Smooth muscle cell (in vitro differentiated cells): Measurements from ENCODE around the gene CHAF1B. TPM values are rescaled to one million over a fixed set of nuclear protein-coding genes. Genes with fewer than 3 reads are reported as not detected.

ENCODE experiments used
- DNase-seq: peaks from one replicate; lab custom pipeline; 2025; ENCODE audit not compliant: unreplicated experiment; lab: John Stamatoyannopoulos, UW
- H2AFZ ChIP-seq: fragments of 200-600 bp; sonication (generic); 2 replicates; pipeline ENCODE4 v1.6.0; 2016; ENCODE audit warnings: antibody characterized with exemption, low read depth, mild to moderate bottlenecking
- H3F3A ChIP-seq: fragments of 200-600 bp; sonication (generic); 2 replicates; pipeline ENCODE4 v1.6.0; 2017; ENCODE audit warnings: antibody characterized with exemption, low read depth
- H3K27ac ChIP-seq: fragments of 200-600 bp; sonication (generic); 2 replicates; pipeline ENCODE4 v1.5.1; 2016; ENCODE audit warnings: low read depth, mild to moderate bottlenecking
- H3K27me3 ChIP-seq: fragments of 200-600 bp; sonication (generic); 2 replicates; pipeline ENCODE4 v1.6.1; 2016; ENCODE audit warnings: low read depth, mild to moderate bottlenecking
- H3K36me3 ChIP-seq: fragments of 200-600 bp; sonication (generic); 2 replicates; pipeline ENCODE4 v1.5.1; 2016; ENCODE audit warnings: low read depth
- H3K4me1 ChIP-seq: fragments of 200-600 bp; sonication (generic); 2 replicates; pipeline ENCODE4 v1.5.1; 2016; ENCODE audit warnings: low read depth
- H3K4me2 ChIP-seq: fragments of 200-600 bp; sonication (generic); 2 replicates; pipeline ENCODE4 v1.6.0; 2016; ENCODE audit warnings: mild to moderate bottlenecking
- H3K4me3 ChIP-seq: fragments of 200-600 bp; sonication (generic); 2 replicates; pipeline ENCODE4 v1.5.1; 2016; ENCODE audit warnings: mild to moderate bottlenecking
- H3K79me2 ChIP-seq: fragments of 200-600 bp; sonication (generic); 2 replicates; pipeline ENCODE4 v1.6.0; 2016; ENCODE audit warnings: low read depth, mild to moderate bottlenecking
- H3K9ac ChIP-seq: fragments of 200-600 bp; sonication (generic); 2 replicates; pipeline ENCODE4 v1.6.0; 2016; ENCODE audit warnings: low read depth
- H3K9me3 ChIP-seq: fragments of 200-600 bp; sonication (generic); replicated peaks from 2 replicates; pipeline ENCODE4 v1.5.1; 2016; ENCODE audit warnings: low read depth
- H4K20me1 ChIP-seq: fragments of 200-600 bp; sonication (generic); 2 replicates; pipeline ENCODE4 v1.6.0; 2016; ENCODE audit warnings: low read depth
- WGBS: methylation state at CpG from one replicate; pipeline ENCODE4 v1.1.7; 2016; ENCODE audit warnings: low lambda C conversion rate; 5-methylcytosine and 5-hydroxymethylcytosine counted together
- polyA plus RNA-seq: library from polyadenylated mRNA; unstranded; fragments of >200 nt; fragmentation: Nextera tagmentation; extraction: Ambion mirVana; gene quantifications from 2 replicates; pipeline ENCODE4 v1.2.1, GENCODE V29; 2016
- total RNA-seq: library from RNA; depleted of rRNA; stranded (reverse); fragments of >200 nt; gene quantifications from 2 replicates; pipeline ENCODE4 v1.2.3, GENCODE V29; 2014
- TF ChIP-seq, protein P1 (sequence below): fragments of 200-600 bp; sonication (generic); IDR thresholded peaks from 2 replicates; pipeline ENCODE4 v1.5.1; 2017; ENCODE audit warnings: borderline replicate concordance, mild to moderate bottlenecking, antibody characterized with exemption; ENCODE audit not compliant: insufficient read depth, poor library complexity, severe bottlenecking

CHAF1B gene
- total and polyA plus RNA-seq, 2 experiments from 2014 or later = 2.0 to 5.3 TPM

DNA sequence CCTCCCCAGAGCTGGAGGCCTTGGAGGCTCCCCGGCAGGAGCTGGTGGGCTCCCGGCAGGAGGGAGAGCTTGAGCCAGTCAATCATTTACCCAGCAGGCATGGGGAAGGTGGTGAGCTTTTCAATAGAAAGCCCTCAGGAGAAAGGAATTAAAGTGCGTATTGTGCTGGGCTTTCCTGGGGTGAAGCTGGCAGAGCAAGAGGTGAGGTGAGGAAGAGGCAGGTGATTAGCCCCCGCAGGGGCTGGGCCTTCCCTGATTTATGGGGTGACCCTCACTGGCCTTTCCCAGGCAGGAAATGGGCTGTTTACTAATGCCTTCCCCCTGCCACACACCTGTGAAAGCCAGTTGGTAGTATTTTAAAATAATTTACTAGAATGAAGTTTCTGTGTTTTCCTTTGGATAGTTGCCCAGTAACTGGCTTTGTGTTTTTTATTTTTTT is 68.9 kb downstream of the CHAF1B start:
- no peaks in the 10 kb centered on the region for H3F3A ChIP-seq
- H3K4me1 ChIP-seq = no peaks in the 10 kb centered on the region
- H3K4me3 ChIP-seq = no peak overlapping the region
- no peaks in the 10 kb centered on the region for H4K20me1 ChIP-seq
- H3K9me3 ChIP-seq = no peaks in the 10 kb centered on the region
- H3K36me3 ChIP-seq = no peaks in the 10 kb centered on the region
- no peak overlapping the region for H3K9ac ChIP-seq
- TF ChIP-seq, protein P1, sequence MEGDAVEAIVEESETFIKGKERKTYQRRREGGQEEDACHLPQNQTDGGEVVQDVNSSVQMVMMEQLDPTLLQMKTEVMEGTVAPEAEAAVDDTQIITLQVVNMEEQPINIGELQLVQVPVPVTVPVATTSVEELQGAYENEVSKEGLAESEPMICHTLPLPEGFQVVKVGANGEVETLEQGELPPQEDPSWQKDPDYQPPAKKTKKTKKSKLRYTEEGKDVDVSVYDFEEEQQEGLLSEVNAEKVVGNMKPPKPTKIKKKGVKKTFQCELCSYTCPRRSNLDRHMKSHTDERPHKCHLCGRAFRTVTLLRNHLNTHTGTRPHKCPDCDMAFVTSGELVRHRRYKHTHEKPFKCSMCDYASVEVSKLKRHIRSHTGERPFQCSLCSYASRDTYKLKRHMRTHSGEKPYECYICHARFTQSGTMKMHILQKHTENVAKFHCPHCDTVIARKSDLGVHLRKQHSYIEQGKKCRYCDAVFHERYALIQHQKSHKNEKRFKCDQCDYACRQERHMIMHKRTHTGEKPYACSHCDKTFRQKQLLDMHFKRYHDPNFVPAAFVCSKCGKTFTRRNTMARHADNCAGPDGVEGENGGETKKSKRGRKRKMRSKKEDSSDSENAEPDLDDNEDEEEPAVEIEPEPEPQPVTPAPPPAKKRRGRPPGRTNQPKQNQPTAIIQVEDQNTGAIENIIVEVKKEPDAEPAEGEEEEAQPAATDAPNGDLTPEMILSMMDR = no peak
- no peak overlapping the region for H3K4me2 ChIP-seq
- 78% methylated on average over 4 of the region's 4 CpGs for WGBS
- DNase-seq = no peak
- no peaks in the 10 kb centered on the region for H3K27me3 ChIP-seq
- H3K27ac ChIP-seq = no peak overlapping the region
- H3K79me2 ChIP-seq = no peaks in the 10 kb centered on the region
- no peak overlapping the region for H2AFZ ChIP-seq

DNA sequence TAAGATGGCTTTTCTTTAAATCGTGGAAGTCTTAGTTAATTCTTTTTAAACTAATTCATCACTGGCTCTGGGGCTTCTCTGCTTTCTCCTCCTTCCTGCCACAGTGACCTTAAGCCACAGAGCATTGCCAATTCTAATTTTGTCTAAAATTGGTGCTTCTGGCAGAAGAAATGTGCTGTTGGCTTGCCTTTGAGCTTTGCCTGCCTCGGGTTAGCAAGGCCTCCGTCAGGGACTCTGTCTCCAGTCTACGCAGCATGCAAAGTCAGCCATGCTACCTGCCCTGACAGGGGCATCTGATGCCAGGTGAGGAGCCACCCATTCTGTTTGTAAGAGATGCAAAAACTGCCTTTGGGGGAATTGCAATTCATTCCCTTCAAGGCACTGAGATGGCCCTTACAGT is 69.5 kb downstream of the CHAF1B start:
- no peak overlapping the region for H2AFZ ChIP-seq
- H3K9me3 ChIP-seq = no peaks in the 10 kb centered on the region
- no peaks in the 10 kb centered on the region for H3K36me3 ChIP-seq
- no peaks in the 10 kb centered on the region for H4K20me1 ChIP-seq
- TF ChIP-seq, protein P1 = no peak
- no peak overlapping the region for H3K9ac ChIP-seq
- H3K79me2 ChIP-seq = no peaks in the 10 kb centered on the region
- no peaks in the 10 kb centered on the region for H3F3A ChIP-seq
- no peaks in the 10 kb centered on the region for H3K27me3 ChIP-seq
- no peak overlapping the region for H3K4me3 ChIP-seq
- no peaks in the 10 kb centered on the region for H3K4me1 ChIP-seq
- H3K4me2 ChIP-seq = no peak overlapping the region
- WGBS = 85% methylated on average over 4 of the region's 4 CpGs
- DNase-seq = no peak
- H3K27ac ChIP-seq = no peak overlapping the region

DNA sequence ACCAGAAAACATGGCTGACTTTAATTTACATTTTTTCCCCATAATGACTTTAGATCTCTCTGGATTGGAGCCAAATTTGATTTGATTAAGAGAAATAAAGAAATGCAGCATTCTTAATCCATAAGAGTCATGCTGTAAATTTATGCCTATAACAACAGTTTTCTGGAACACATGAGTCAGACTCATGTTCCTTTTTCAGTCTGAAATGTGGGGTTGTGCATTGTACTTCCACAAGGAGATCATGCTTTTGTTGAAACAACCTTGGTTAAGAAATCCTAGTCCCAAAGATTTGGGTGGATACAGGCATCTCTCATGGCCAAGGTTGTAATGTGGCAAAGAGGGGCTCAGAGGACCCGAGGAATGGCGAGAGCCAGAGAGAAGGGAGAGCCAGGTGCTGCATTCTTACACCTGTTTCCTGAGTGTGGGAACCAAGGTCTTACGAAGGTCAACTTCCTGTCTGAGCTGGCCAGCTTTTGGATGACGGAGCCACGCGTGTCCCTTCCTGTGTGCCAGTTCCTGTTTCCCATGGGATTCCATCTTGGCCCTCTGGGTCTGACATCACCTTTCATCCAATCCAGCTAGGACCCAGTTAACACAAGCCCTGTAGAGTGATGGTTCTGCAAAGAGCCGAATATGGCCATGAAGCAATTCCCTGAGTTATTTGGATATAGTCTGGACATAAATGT is 71.7 kb downstream of the CHAF1B start:
- Histone ChIP-seq H3K9ac (no peak overlapping the region), H4K20me1 (no peaks in the 10 kb centered on the region), H2AFZ (no peak overlapping the region), H3K4me1 (no peaks in the 10 kb centered on the region), H3F3A (no peaks in the 10 kb centered on the region), H3K4me2 (no peak overlapping the region), H3K9me3 (no peaks in the 10 kb centered on the region), H3K27me3 (no peaks in the 10 kb centered on the region), H3K79me2 (no peaks in the 10 kb centered on the region), H3K27ac (no peak overlapping the region), H3K36me3 (no peaks in the 10 kb centered on the region), H3K4me3 (no peak overlapping the region)
- 76% methylated on average over 7 of the region's 7 CpGs for WGBS
- DNase-seq = no peak
- TF ChIP-seq, protein P1 = no peak

DNA sequence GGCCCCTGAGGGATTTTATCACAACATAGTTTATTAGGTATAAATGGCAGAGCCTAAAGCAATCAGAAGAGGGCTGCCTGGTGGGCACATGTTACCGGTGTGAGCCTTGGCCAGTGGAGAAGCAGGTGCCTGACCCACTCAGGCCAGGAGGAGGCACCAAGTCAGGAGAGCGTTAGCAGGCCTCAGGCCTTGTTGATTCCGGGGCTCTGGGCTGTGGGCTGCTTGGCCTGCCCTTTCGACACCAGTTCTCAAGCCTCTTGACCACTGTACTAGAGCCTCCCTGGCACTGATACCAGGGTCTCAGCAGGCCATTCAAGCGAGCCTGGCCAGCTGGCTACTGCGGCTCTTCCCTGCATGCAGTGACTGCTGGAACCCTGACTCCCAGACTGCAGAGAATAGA is 73.9 kb downstream of the CHAF1B start:
- H3F3A ChIP-seq = no peaks in the 10 kb centered on the region
- TF ChIP-seq, protein P1 = no peak
- H3K79me2 ChIP-seq = no peaks in the 10 kb centered on the region
- no peaks in the 10 kb centered on the region for H3K4me1 ChIP-seq
- H4K20me1 ChIP-seq = no peaks in the 10 kb centered on the region
- no peak overlapping the region for H3K27ac ChIP-seq
- H3K4me2 ChIP-seq = no peak overlapping the region
- H3K9ac ChIP-seq = no peak overlapping the region
- no peak for DNase-seq
- 98% methylated on average over 6 of the region's 6 CpGs for WGBS
- H3K27me3 ChIP-seq = no peaks in the 10 kb centered on the region
- no peak overlapping the region for H3K4me3 ChIP-seq
- no peaks in the 10 kb centered on the region for H3K36me3 ChIP-seq
- no peaks in the 10 kb centered on the region for H3K9me3 ChIP-seq
- H2AFZ ChIP-seq = no peak overlapping the region
